IMR-90 (cell line): ENCODE results near the gene RPS6KA2. TPM values are rescaled to one million over a fixed set of nuclear protein-coding genes. Genes with fewer than 3 reads are reported as not detected.
A peak's percentile ranks its signal among the peaks of the same experiment; 100 is the strongest.

ENCODE experiments used
- ATAC-seq: fragments of 200-7000 bp; cut with Tn5 transposase; 2 replicates; pipeline ENCODE4 v1.9.1; 2020; ENCODE audit warnings: low read depth, mild to moderate bottlenecking, moderate library complexity
- BruUV-seq: library from RNA; stranded (reverse); fragments of 400-500 nt; replicated peaks from 2 replicates; lab custom pipeline; 2021; lab: Mats Ljungman, UMichigan
- CTCF ChIA-PET: fragments of 300-600 bp; formaldehyde crosslinking; extraction: SDS; loops from one replicate; lab custom pipeline; 2021; ENCODE audit warnings: antibody characterized with exemption; lab: Yijun Ruan, JAX
- POLR2A ChIA-PET: fragments of 300-600 bp; sonication (Branson Sonifier 250); formaldehyde crosslinking; loops from one replicate; lab custom pipeline; 2022; ENCODE audit warnings: antibody characterized with exemption; ENCODE audit not compliant: unreplicated experiment; lab: Charles Lee
- DNase-seq: peaks from one replicate; pipeline ENCODE4 v3.0.0; 2013
- H2AFZ ChIP-seq: replicated peaks from 2 replicates; pipeline ENCODE3; 2013; ENCODE audit warnings: low read length, mild to moderate bottlenecking; ENCODE audit not compliant: poor library complexity
- H2AK5ac ChIP-seq: 2 replicates; pipeline ENCODE4 v1.6.1; 2013; ENCODE audit warnings: low read depth, low read length, inconsistent platforms
- H2AK9ac ChIP-seq: replicated peaks from 2 replicates; pipeline ENCODE3; 2013; ENCODE audit warnings: mild to moderate bottlenecking, low read depth, low read length, moderate library complexity; ENCODE audit not compliant: poor library complexity
- H2BK120ac ChIP-seq: 2 replicates; pipeline ENCODE4 v1.6.1; 2013; ENCODE audit warnings: low read depth, low read length, inconsistent platforms
- H2BK15ac ChIP-seq: 3 replicates; pipeline ENCODE4 v1.6.1; 2013; ENCODE audit warnings: low read depth, low read length, inconsistent platforms
- H2BK20ac ChIP-seq: 2 replicates; pipeline ENCODE4 v1.6.1; 2013; ENCODE audit warnings: low read depth, mild to moderate bottlenecking, inconsistent platforms, low read length, moderate library complexity
- H2BK5ac ChIP-seq: 2 replicates; pipeline ENCODE4 v1.6.1; 2013; ENCODE audit warnings: mild to moderate bottlenecking, low read depth, low read length, inconsistent platforms; ENCODE audit not compliant: poor library complexity, severe bottlenecking
- H3K14ac ChIP-seq: replicated peaks from 2 replicates; pipeline ENCODE4 v1.6.1; 2013; ENCODE audit warnings: low read depth, low read length, inconsistent platforms
- H3K18ac ChIP-seq: 2 replicates; pipeline ENCODE4 v1.6.1; 2013; ENCODE audit warnings: low read depth, low read length, control low read depth
- H3K23ac ChIP-seq: 2 replicates; pipeline ENCODE4 v1.6.1; 2013; ENCODE audit warnings: low read depth, low read length, inconsistent platforms
- H3K27ac ChIP-seq: 2 replicates; pipeline ENCODE4 v1.5.1; 2013; ENCODE audit warnings: mild to moderate bottlenecking, control low read depth, low read length; ENCODE audit not compliant: insufficient read depth
- H3K27me3 ChIP-seq: 2 replicates; pipeline ENCODE4 v1.6.1; 2013; ENCODE audit warnings: low read length; ENCODE audit not compliant: control insufficient read depth, insufficient read depth
- H3K36me3 ChIP-seq: 2 replicates; pipeline ENCODE4 v1.6.1; 2013; ENCODE audit warnings: low read length, mixed read lengths; ENCODE audit not compliant: control insufficient read depth, insufficient read depth
- H3K4ac ChIP-seq: 2 replicates; pipeline ENCODE4 v1.6.1; 2013; ENCODE audit warnings: low read depth, low read length, inconsistent platforms
- H3K4me1 ChIP-seq: 2 replicates; pipeline ENCODE4 v1.6.1; 2013; ENCODE audit warnings: low read length, mixed read lengths; ENCODE audit not compliant: control insufficient read depth, insufficient read depth
- H3K4me2 ChIP-seq: 2 replicates; pipeline ENCODE4 v1.6.1; 2013; ENCODE audit warnings: low read depth, mild to moderate bottlenecking, control low read depth, low read length, moderate library complexity
- H3K4me3 ChIP-seq: 2 replicates; pipeline ENCODE4 v1.5.1; 2013; ENCODE audit warnings: low read depth, mild to moderate bottlenecking, control low read depth, low read length, moderate library complexity; ENCODE audit not compliant: insufficient read depth
- H3K56ac ChIP-seq: 2 replicates; pipeline ENCODE4 v1.6.1; 2013; ENCODE audit warnings: low read length, inconsistent platforms; ENCODE audit not compliant: insufficient read depth; ENCODE audit errors: extremely low read depth
- H3K79me1 ChIP-seq, 2 experiments: 2 replicates each; pipeline ENCODE4 v1.6.1; 2013; ENCODE audit warnings: low read length in 2 of 2, inconsistent platforms in 1 of 2, low read depth in 1 of 2
- H3K9ac ChIP-seq: 2 replicates; pipeline ENCODE4 v1.6.1; 2013; ENCODE audit warnings: low read depth, low read length, control low read depth
- H3K9me1 ChIP-seq: 2 replicates; pipeline ENCODE4 v1.6.1; 2013; ENCODE audit warnings: low read length, inconsistent platforms; ENCODE audit not compliant: insufficient read depth
- H3K9me3 ChIP-seq: 2 replicates; pipeline ENCODE4 v1.6.1; 2013; ENCODE audit warnings: low read length; ENCODE audit not compliant: control insufficient read depth, insufficient read depth
- H4K20me1 ChIP-seq: 2 replicates; pipeline ENCODE4 v1.6.1; 2013; ENCODE audit warnings: low read length, inconsistent platforms; ENCODE audit not compliant: insufficient read depth
- H4K5ac ChIP-seq: 2 replicates; pipeline ENCODE4 v1.6.1; 2013; ENCODE audit warnings: mild to moderate bottlenecking, low read depth, low read length, control low read depth
- H4K8ac ChIP-seq, 2 experiments: 2 replicates each; pipeline ENCODE4 v1.6.1; 2013; ENCODE audit warnings: low read depth in 2 of 2, low read length in 2 of 2, control low read depth in 1 of 2, inconsistent platforms in 1 of 2
- H4K91ac ChIP-seq: 2 replicates; pipeline ENCODE4 v1.6.1; 2013; ENCODE audit warnings: low read depth, low read length, inconsistent platforms; ENCODE audit not compliant: insufficient read depth
- BHLHE40 ChIP-seq: fragments of 150-350 bp; IDR thresholded peaks from 2 replicates; pipeline ENCODE4 v1.6.1; 2016; ENCODE audit warnings: mild to moderate bottlenecking, low read depth, low read length
- CEBPB ChIP-seq: IDR thresholded peaks from 2 replicates; pipeline ENCODE4 v1.6.1; 2012; ENCODE audit warnings: low read depth, low read length, improper control_type of control experiment
- ELK1 ChIP-seq: fragments of 150-350 bp; IDR thresholded peaks from 2 replicates; pipeline ENCODE4 v1.6.1; 2016; ENCODE audit warnings: low read depth, mild to moderate bottlenecking, low read length, moderate library complexity, borderline replicate concordance
- FOS ChIP-seq: fragments of 150-350 bp; IDR thresholded peaks from 2 replicates; pipeline ENCODE4 v1.6.1; 2016; ENCODE audit warnings: low read depth, low read length
- MAFK ChIP-seq: IDR thresholded peaks from 2 replicates; pipeline ENCODE4 v1.6.1; 2012; ENCODE audit warnings: low read depth, low read length, improper control_type of control experiment
- MAZ ChIP-seq: IDR thresholded peaks from 2 replicates; pipeline ENCODE4 v1.6.1; 2012; ENCODE audit warnings: low read depth, mild to moderate bottlenecking, low read length, improper control_type of control experiment, moderate library complexity, borderline replicate concordance
- MXI1 ChIP-seq: IDR thresholded peaks from 2 replicates; pipeline ENCODE4 v1.6.1; 2012; ENCODE audit warnings: low read depth, mild to moderate bottlenecking, low read length, moderate library complexity, borderline replicate concordance
- POLR2A ChIP-seq: IDR thresholded peaks from 2 replicates; pipeline ENCODE4 v1.6.1; 2012; ENCODE audit warnings: mild to moderate bottlenecking, low read depth, low read length
- RAD21 ChIP-seq: IDR thresholded peaks from 2 replicates; pipeline ENCODE4 v1.6.1; 2012; ENCODE audit warnings: low read length, improper control_type of control experiment
- RCOR1 ChIP-seq: IDR thresholded peaks from 2 replicates; pipeline ENCODE4 v1.6.1; 2012; ENCODE audit warnings: mild to moderate bottlenecking, low read length, improper control_type of control experiment; ENCODE audit not compliant: insufficient replicate concordance
- RFX5 ChIP-seq: IDR thresholded peaks from 2 replicates; pipeline ENCODE4 v1.8.0; 2012; ENCODE audit warnings: low read depth, mild to moderate bottlenecking, low read length, moderate library complexity
- SMC3 ChIP-seq: fragments of 150-350 bp; IDR thresholded peaks from 2 replicates; pipeline ENCODE4 v1.6.1; 2016; ENCODE audit warnings: low read depth, mild to moderate bottlenecking, antibody characterized with exemption, low read length, moderate library complexity
- USF2 ChIP-seq: fragments of 150-350 bp; IDR thresholded peaks from 2 replicates; pipeline ENCODE4 v1.6.1; 2017; ENCODE audit warnings: mild to moderate bottlenecking, antibody characterized with exemption, low read length, low read depth
- WGBS, 2 experiments: methylation state at CpG; one replicate each; pipeline versions ENCODE4 v1.1.5 to v1.1.7; 2013; ENCODE audit warnings: missing lambda C conversion rate in 2 of 2; ENCODE audit not compliant: insufficient read length in 1 of 2; ENCODE audit errors: extremely low coverage in 2 of 2; 5-methylcytosine and 5-hydroxymethylcytosine counted together
- dilution Hi-C: fragments of 300-500 bp; cut with HindIII; formaldehyde crosslinking; loops from one replicate; pipeline ENCODE4 v1.14.3; 2018; ENCODE audit warnings: low sequenced_read_pairs; ENCODE audit not compliant: unreplicated experiment
- in situ Hi-C: fragments of 300-500 bp; cut with MboI; formaldehyde crosslinking; loops from 3 replicates; pipeline ENCODE4 v1.14.3; 2019; ENCODE audit warnings: low sequenced_read_pairs, inconsistent platforms, mixed read lengths
- intact Hi-C: fragments of 100-400 bp; cut with micrococcal nuclease; formaldehyde crosslinking; loops from 2 replicates; pipeline ENCODE4 v1.10.0; 2022
- polyA plus RNA-seq, 3 experiments: library from polyadenylated mRNA; depleted of rRNA; stranded (reverse); fragments of >200 nt; gene quantifications; 2 replicates each; pipeline ENCODE4 v1.2.3, GENCODE V29; 2012; ENCODE audit warnings: low replicate concordance in 1 of 3
- total RNA-seq: library from RNA; depleted of rRNA; stranded (reverse); fragments of >200 nt; gene quantifications from 2 replicates; pipeline ENCODE4 v1.2.3, GENCODE V29; 2012

RPS6KA2 gene
- total and polyA plus RNA-seq, 2 of the 4 experiments (the other 2 are of a cell fraction), result 26.9 to 31.3 TPM

GRCh38 chr6:166598441-166599138 is 28.5 kb downstream of the RPS6KA2 start:
- peak overlapping the region; percentile 54 for H2AFZ ChIP-seq
- BruUV-seq, result no TSS peak
- POLR2A ChIA-PET, result no interaction called here

More at GRCh38 chr6:166598441-166599138, 28.5 kb downstream of the RPS6KA2 start:
- ATAC-seq (peak; percentile 81), DNase-seq (peak; percentile 97)
- Histone ChIP-seq H3K14ac (peak overlapping the region; percentile 71), H2AK9ac (peak overlapping the region; percentile 80), H3K4me1 (peaks cover 48% of the 10 kb centered on the region), H4K91ac (peak overlapping the region; percentile 98), H3K4ac (peak overlapping the region; percentile 89), H4K8ac (peak overlapping the region; percentile 74 to 96), H3K18ac (peak overlapping the region; percentile 99), H3K27me3 (no peaks in the 10 kb centered on the region), H2BK15ac (peak overlapping the region; percentile 90), H3K4me2 (peak overlapping the region; percentile 65), H3K79me1 (peaks cover 43 to 73% of the 10 kb centered on the region in 2 experiments), H3K9me1 (peaks cover 38% of the 10 kb centered on the region), H3K23ac (peak overlapping the region; percentile 61), H3K56ac (peak overlapping the region; percentile 84), H2AK5ac (peak overlapping the region; percentile 97), H2BK120ac (peak overlapping the region; percentile 96), H3K9ac (peak overlapping the region; percentile 80), H2BK5ac (peak overlapping the region; percentile 94), H3K9me3 (no peaks in the 10 kb centered on the region), H3K27ac (peak overlapping the region; percentile 99), H3K4me3 (no peak overlapping the region), H4K5ac (peak overlapping the region; percentile 99), H2BK20ac (peak overlapping the region; percentile 83), H4K20me1 (no peaks in the 10 kb centered on the region), H3K36me3 (peaks cover 12% of the 10 kb centered on the region; the same call in 1 of the 2 replicates)
- no CpG with 5 or more reads among the region's 11 CpGs for WGBS, 2 experiments
- in situ Hi-C loops (no loop called here), dilution Hi-C loops (no loop called here), intact Hi-C loops (no loop called here)
- TF ChIP-seq RFX5 (no peak), MXI1 (no peak), MAZ (peak; percentile 37; the same call in 1 of the 2 replicates), CEBPB (peak; percentile 89), SMC3 (0 out of 2 replicates have a peak, but pooled peaks have one; percentile 10), BHLHE40 (peak; percentile 84), RAD21 (peak; percentile 31), RCOR1 (peak; percentile 77), POLR2A (0 out of 2 replicates have a peak, but pooled peaks have one; percentile 26), FOS (peak; percentile 97), ELK1 (no peak), USF2 (peak; percentile 50; the same call in 1 of the 2 replicates), MAFK (no peak)
- CTCF ChIA-PET, result interaction anchor here (0.7 kb wide), 1 partner anchor 24 kb away, joined by 3 read pairs; no protein-coding TSS in a partner anchor
